ENCODE results near the gene SEMA3C. TPM values are rescaled to one million over a fixed set of nuclear protein-coding genes. Genes with fewer than 3 reads are reported as not detected.

The SEMA3C gene
- total and polyA plus RNA-seq, 2 experiments from 2014 or later = 34.8 to 134 TPM

DNA sequence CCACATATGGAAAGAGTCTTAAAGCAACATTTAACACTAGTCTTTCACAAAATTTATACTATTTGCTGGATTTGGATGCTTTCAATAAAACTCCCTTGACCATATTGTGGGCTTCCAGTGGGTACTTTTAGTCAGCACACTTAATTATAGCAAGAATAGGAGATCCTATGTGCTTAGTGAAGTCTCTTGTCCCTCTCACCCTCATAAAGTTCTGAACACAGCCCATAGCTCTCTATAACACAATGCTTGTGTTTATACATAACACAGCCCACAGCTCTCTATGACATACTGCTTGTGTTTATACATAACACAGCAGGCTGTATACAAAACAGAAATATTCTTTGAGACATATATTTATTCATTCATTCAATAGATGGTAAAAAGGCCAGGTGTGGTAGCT is 79.0 kb downstream of the SEMA3C start:
- DNase-seq (ENCODE audit: low spot score) = no peak
- no peaks in the 10 kb centered on the region for H3K9me2 ChIP-seq (replicated peaks; ENCODE audit: insufficient read depth)
- no peak overlapping the region for H3K4me2 ChIP-seq
- peaks cover 54% of the 10 kb centered on the region for H3K79me2 ChIP-seq
- TF ChIP-seq, protein P1, sequence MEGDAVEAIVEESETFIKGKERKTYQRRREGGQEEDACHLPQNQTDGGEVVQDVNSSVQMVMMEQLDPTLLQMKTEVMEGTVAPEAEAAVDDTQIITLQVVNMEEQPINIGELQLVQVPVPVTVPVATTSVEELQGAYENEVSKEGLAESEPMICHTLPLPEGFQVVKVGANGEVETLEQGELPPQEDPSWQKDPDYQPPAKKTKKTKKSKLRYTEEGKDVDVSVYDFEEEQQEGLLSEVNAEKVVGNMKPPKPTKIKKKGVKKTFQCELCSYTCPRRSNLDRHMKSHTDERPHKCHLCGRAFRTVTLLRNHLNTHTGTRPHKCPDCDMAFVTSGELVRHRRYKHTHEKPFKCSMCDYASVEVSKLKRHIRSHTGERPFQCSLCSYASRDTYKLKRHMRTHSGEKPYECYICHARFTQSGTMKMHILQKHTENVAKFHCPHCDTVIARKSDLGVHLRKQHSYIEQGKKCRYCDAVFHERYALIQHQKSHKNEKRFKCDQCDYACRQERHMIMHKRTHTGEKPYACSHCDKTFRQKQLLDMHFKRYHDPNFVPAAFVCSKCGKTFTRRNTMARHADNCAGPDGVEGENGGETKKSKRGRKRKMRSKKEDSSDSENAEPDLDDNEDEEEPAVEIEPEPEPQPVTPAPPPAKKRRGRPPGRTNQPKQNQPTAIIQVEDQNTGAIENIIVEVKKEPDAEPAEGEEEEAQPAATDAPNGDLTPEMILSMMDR (IDR thresholded peaks at IDR 0.05; ENCODE audit: poor library complexity) = no peak
- TF ChIP-seq EZH2phosphoT487 (IDR thresholded peaks at IDR 0.05; ENCODE audit: low read depth, severe bottlenecking, unreplicated experiment) (no peak), EZH2 (IDR thresholded peaks at IDR 0.05; ENCODE audit: borderline replicate concordance) (no peak)
- H3K4me1 ChIP-seq (ENCODE audit: insufficient read depth) = peaks cover 35% of the 10 kb centered on the region
- no peak overlapping the region for H3K4me3 ChIP-seq
- H2AFZ ChIP-seq = no peak overlapping the region
- H4K20me1 ChIP-seq (ENCODE audit: insufficient read depth, poor library complexity, severe bottlenecking) = no peaks in the 10 kb centered on the region
- H3K27ac ChIP-seq = peak overlapping the region; percentile 27
- H3K27me3 ChIP-seq = no peaks in the 10 kb centered on the region
- no peaks in the 10 kb centered on the region for H3K36me3 ChIP-seq (replicated peaks; ENCODE audit: insufficient read depth, low read depth)
- no peaks in the 10 kb centered on the region for H3K9me3 ChIP-seq (ENCODE audit: low read depth)

DNA sequence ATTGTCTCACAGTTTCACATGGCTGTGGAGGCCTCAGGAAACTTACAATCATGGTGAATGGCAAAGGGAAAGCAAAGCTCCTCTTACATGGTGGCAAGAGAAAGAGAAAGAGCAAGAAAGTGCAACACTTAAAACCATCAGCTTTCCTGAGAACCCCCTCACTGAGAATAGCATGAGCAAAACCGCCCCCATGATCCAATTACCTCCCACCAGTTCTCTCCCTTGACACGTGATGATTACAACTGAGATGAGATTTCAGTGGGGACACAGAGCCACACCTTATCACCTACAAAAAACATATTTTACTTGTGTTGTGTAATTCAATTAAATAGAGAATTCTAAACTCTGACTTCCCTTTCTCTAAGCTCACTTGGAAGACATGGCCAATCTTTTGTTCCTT is 80.2 kb downstream of the SEMA3C start:
- Histone ChIP-seq H3K27ac (peak overlapping the region; percentile 27), H3K79me2 (peaks cover 50% of the 10 kb centered on the region), H3K4me3 (no peak overlapping the region), H2AFZ (no peak overlapping the region), H3K9me3 (ENCODE audit: low read depth) (no peaks in the 10 kb centered on the region), H3K27me3 (no peaks in the 10 kb centered on the region), H3K4me1 (ENCODE audit: insufficient read depth) (peaks cover 35% of the 10 kb centered on the region), H4K20me1 (ENCODE audit: insufficient read depth, poor library complexity, severe bottlenecking) (no peaks in the 10 kb centered on the region), H3K9me2 (replicated peaks; ENCODE audit: insufficient read depth) (no peaks in the 10 kb centered on the region), H3K4me2 (no peak overlapping the region), H3K36me3 (replicated peaks; ENCODE audit: insufficient read depth, low read depth) (no peaks in the 10 kb centered on the region)
- no peak for TF ChIP-seq EZH2phosphoT487 (IDR thresholded peaks at IDR 0.05; ENCODE audit: low read depth, severe bottlenecking, unreplicated experiment)
- TF ChIP-seq, protein P1 (IDR thresholded peaks at IDR 0.05; ENCODE audit: poor library complexity) = no peak
- whole genome bisulfite sequencing (ENCODE audit: low lambda C conversion rate, missing lambda C conversion rate) = 50% methylated on average over 2 of the region's 2 CpGs
- DNase-seq (ENCODE audit: low spot score) = no peak

- no peaks in the 10 kb centered on the region for H4K20me1 ChIP-seq (ENCODE audit: insufficient read depth, poor library complexity, severe bottlenecking)
- no peak overlapping the region for H3K4me2 ChIP-seq
- H3K79me2 ChIP-seq = peaks cover 51% of the 10 kb centered on the region
- no peak overlapping the region for H2AFZ ChIP-seq
- WGBS (ENCODE audit: low lambda C conversion rate, missing lambda C conversion rate) = 98% methylated on average over 3 of the region's 3 CpGs
- TF ChIP-seq EZH2phosphoT487 (IDR thresholded peaks at IDR 0.05; ENCODE audit: low read depth, severe bottlenecking, unreplicated experiment) (no peak), EZH2 (IDR thresholded peaks at IDR 0.05; ENCODE audit: borderline replicate concordance) (no peak)
- TF ChIP-seq, protein P1 (IDR thresholded peaks at IDR 0.05; ENCODE audit: poor library complexity) = no peak
- H3K36me3 ChIP-seq (replicated peaks; ENCODE audit: insufficient read depth, low read depth) = no peaks in the 10 kb centered on the region
- no peak overlapping the region for H3K27ac ChIP-seq
- H3K4me1 ChIP-seq (ENCODE audit: insufficient read depth) = peaks cover 22% of the 10 kb centered on the region
- H3K9me3 ChIP-seq (ENCODE audit: low read depth) = no peaks in the 10 kb centered on the region
- H3K27me3 ChIP-seq = no peaks in the 10 kb centered on the region
- H3K9me2 ChIP-seq (replicated peaks; ENCODE audit: insufficient read depth) = no peaks in the 10 kb centered on the region
- no peak for DNase-seq (ENCODE audit: low spot score)
- H3K4me3 ChIP-seq = no peak overlapping the region
These were observed 81.5 kb downstream of the SEMA3C start for GRCh38 chr7:80837345-80837744.

GRCh38 chr7:80835251-80835650 is 83.6 kb downstream of the SEMA3C start:
- H3K4me3 ChIP-seq = no peak overlapping the region
- no peak for DNase-seq (ENCODE audit: low spot score)
- H3K36me3 ChIP-seq (replicated peaks; ENCODE audit: insufficient read depth, low read depth) = no peaks in the 10 kb centered on the region
- no peak overlapping the region for H2AFZ ChIP-seq
- H3K79me2 ChIP-seq = peaks cover 59% of the 10 kb centered on the region
- WGBS (ENCODE audit: low lambda C conversion rate, missing lambda C conversion rate) = 41% methylated on average over 2 of the region's 2 CpGs
- H3K9me2 ChIP-seq (replicated peaks; ENCODE audit: insufficient read depth) = no peaks in the 10 kb centered on the region
- H3K9me3 ChIP-seq (ENCODE audit: low read depth) = no peaks in the 10 kb centered on the region
- H3K4me1 ChIP-seq (ENCODE audit: insufficient read depth) = peaks cover 13% of the 10 kb centered on the region
- H3K4me2 ChIP-seq = no peak overlapping the region
- no peaks in the 10 kb centered on the region for H3K27me3 ChIP-seq
- TF ChIP-seq EZH2 (IDR thresholded peaks at IDR 0.05; ENCODE audit: borderline replicate concordance) = no peak
- no peak for TF ChIP-seq EZH2phosphoT487 (IDR thresholded peaks at IDR 0.05; ENCODE audit: low read depth, severe bottlenecking, unreplicated experiment)
- TF ChIP-seq, protein P1 (IDR thresholded peaks at IDR 0.05; ENCODE audit: poor library complexity) = no peak
- H4K20me1 ChIP-seq (ENCODE audit: insufficient read depth, poor library complexity, severe bottlenecking) = no peaks in the 10 kb centered on the region
- H3K27ac ChIP-seq = no peak overlapping the region
